Measurements from ENCODE around the gene ABCA6. TPM values are rescaled to one million over a fixed set of nuclear protein-coding genes. Genes with fewer than 3 reads are reported as not detected.
A peak's percentile ranks its signal among the peaks of the same experiment; 100 is the strongest.
"Not testable (repeated sequence)": the region's sequence is repeated elsewhere in the genome, so short reads cannot be mapped to it uniquely, and the experiment has no call there.

ABCA6 gene
- total RNA-seq, 1 experiment from 2014 or later: not detected

GRCh38 chr17:69173118-69173517 is 31.4 kb upstream of the ABCA6 start:
- Histone ChIP-seq H3K9ac (ENCODE audit: low read length) (no peak overlapping the region), H2AFZ (ENCODE audit: low read length) (peak overlapping the region; percentile 19; the same call in 1 of the 2 replicates), H3K27ac (ENCODE audit: low read length) (no peak overlapping the region), H3K9me3 (ENCODE audit: low read length) (no peaks in the 10 kb centered on the region), H3K79me2 (ENCODE audit: low read length) (no peaks in the 10 kb centered on the region), H3K36me3 (ENCODE audit: low read depth, low read length) (no peaks in the 10 kb centered on the region), H3F3A (ENCODE audit: low read length, unreplicated experiment) (peaks cover 6% of the 10 kb centered on the region), H4K20me1 (ENCODE audit: low read length) (no peaks in the 10 kb centered on the region), H3K27me3 (ENCODE audit: low read length) (no peaks in the 10 kb centered on the region), H3K9me2 (replicated peaks; ENCODE audit: low read length) (0 out of 2 replicates have a peak, but pooled peaks cover 4% of the 10 kb centered on the region), H3K4me3 (ENCODE audit: low read length) (no peak overlapping the region), H3K4me1 (ENCODE audit: insufficient read depth, low read length) (peaks cover 24% of the 10 kb centered on the region), H3K4me2 (ENCODE audit: low read length) (no peak overlapping the region)
- BruUV-seq (replicated peaks): no TSS peak
- ChIA-PET CTCF (no interaction called here), POLR2A (ENCODE audit: unreplicated experiment) (no interaction called here)
- TF ChIP-seq CTCF (conservative IDR thresholded peaks at IDR 0.05; ENCODE audit: low read depth, low read length) (no peak), EZH2phosphoT487 (IDR thresholded peaks at IDR 0.05; ENCODE audit: borderline replicate concordance, low read length) (no peak), EZH2 (IDR thresholded peaks at IDR 0.05; ENCODE audit: low read length, unreplicated experiment) (no peak)
- ATAC-seq: no peak
- no peak for DNase-seq
- intact Hi-C loops (cut with micrococcal nuclease): no loop called here

- ATAC-seq: no peak
- POLR2A ChIA-PET (ENCODE audit: unreplicated experiment): no interaction called here
These were observed 28.7 kb upstream of the ABCA6 start for GRCh38 chr17:69170377-69170776.

GRCh38 chr17:69168642-69169041 is 26.9 kb upstream of the ABCA6 start:
- H4K20me1 ChIP-seq (ENCODE audit: low read length); intact Hi-C loops (cut with micrococcal nuclease); H3K4me1 ChIP-seq (ENCODE audit: insufficient read depth, low read length); H3K4me3 ChIP-seq (ENCODE audit: low read length); H2AFZ ChIP-seq (ENCODE audit: low read length); H3K36me3 ChIP-seq (ENCODE audit: low read depth, low read length); ATAC-seq; CTCF ChIA-PET; POLR2A ChIA-PET (ENCODE audit: unreplicated experiment); H3K79me2 ChIP-seq (ENCODE audit: low read length); H3K27me3 ChIP-seq (ENCODE audit: low read length); BruUV-seq (replicated peaks); H3K27ac ChIP-seq (ENCODE audit: low read length); H3F3A ChIP-seq (ENCODE audit: low read length, unreplicated experiment); H3K4me2 ChIP-seq (ENCODE audit: low read length); H3K9me3 ChIP-seq (ENCODE audit: low read length); H3K9ac ChIP-seq (ENCODE audit: low read length); H3K9me2 ChIP-seq (replicated peaks; ENCODE audit: low read length); DNase-seq: not testable (repeated sequence)

More at GRCh38 chr17:69170377-69170776, 28.7 kb upstream of the ABCA6 start:
- H4K20me1 ChIP-seq (ENCODE audit: low read length): no peaks in the 10 kb centered on the region
- H3K9me2 ChIP-seq (replicated peaks; ENCODE audit: low read length): 0 out of 2 replicates have a peak, but pooled peaks cover 4% of the 10 kb centered on the region
- H3K4me1 ChIP-seq (ENCODE audit: insufficient read depth, low read length): peaks cover 14% of the 10 kb centered on the region
- H3K4me2 ChIP-seq (ENCODE audit: low read length): no peak overlapping the region
- intact Hi-C loops (cut with micrococcal nuclease): no loop called here
- H2AFZ ChIP-seq (ENCODE audit: low read length): no peak overlapping the region
- no peaks in the 10 kb centered on the region for H3K27me3 ChIP-seq (ENCODE audit: low read length)
- no peak for DNase-seq
- no TSS peak for BruUV-seq (replicated peaks)
- no peak overlapping the region for H3K4me3 ChIP-seq (ENCODE audit: low read length)
- TF ChIP-seq CTCF (conservative IDR thresholded peaks at IDR 0.05; ENCODE audit: low read depth, low read length): no peak
- no peak for TF ChIP-seq EZH2phosphoT487 (IDR thresholded peaks at IDR 0.05; ENCODE audit: borderline replicate concordance, low read length)
- no peak for TF ChIP-seq EZH2 (IDR thresholded peaks at IDR 0.05; ENCODE audit: low read length, unreplicated experiment)
- CTCF ChIA-PET: no interaction called here
- H3K9me3 ChIP-seq (ENCODE audit: low read length): no peaks in the 10 kb centered on the region
- no peak overlapping the region for H3K9ac ChIP-seq (ENCODE audit: low read length)
- H3K27ac ChIP-seq (ENCODE audit: low read length): no peak overlapping the region
- H3K79me2 ChIP-seq (ENCODE audit: low read length): no peaks in the 10 kb centered on the region
- H3K36me3 ChIP-seq (ENCODE audit: low read depth, low read length): no peaks in the 10 kb centered on the region
- H3F3A ChIP-seq (ENCODE audit: low read length, unreplicated experiment): peaks cover 4% of the 10 kb centered on the region

Data from PC-3 (cell line).